ENCODE measurements around the gene MPRIP.
A peak's percentile ranks its signal among the peaks of the same experiment; 100 is the strongest.

- TF ChIP-seq POLR2A (IDR thresholded peaks at IDR 0.05): no peak
- TF ChIP-seq CTCF (IDR thresholded peaks at IDR 0.05): peak in 1 of 6 experiments; percentile 15
Observed at GRCh38 chr17:17032131-17032692, 10.0 kb upstream of the MPRIP start.

Measured in esophagus squamous epithelium (tissue), 4 donors.